A549 (cell line): ENCODE results near the gene GNL1. TPM values are rescaled to one million over a fixed set of nuclear protein-coding genes. Genes with fewer than 3 reads are reported as not detected.

Experiments
- ATAC-seq, 2 experiments: fragments of 200-7000 bp in 1 of 2; fragments of >200 bp in 1 of 2; cut with Nextera tagmentation in 1 of 2; cut with Tn5 transposase in 1 of 2; 3 replicates each; pipeline versions ENCODE4 v1.8.0 to v1.9.1; 2018 to 2020; ENCODE audit warnings: mild to moderate bottlenecking in 1 of 2, moderate library complexity in 1 of 2
- CTCF ChIA-PET: fragments of 300-600 bp; sonication (Branson Sonifier 250); formaldehyde crosslinking; extraction: SDS; loops from one replicate; lab custom pipeline; 2021; ENCODE audit warnings: antibody characterized with exemption, inconsistent platforms; lab: Yijun Ruan, JAX
- POLR2A ChIA-PET: fragments of 350-600 bp; formaldehyde crosslinking; extraction: SDS; loops from one replicate; lab custom pipeline; 2021; ENCODE audit warnings: antibody characterized with exemption, inconsistent platforms; lab: Yijun Ruan, JAX
- DNase-seq, 2 experiments: peaks; one replicate each; pipeline versions ENCODE4 v3.0.0 to v3.0.0-alpha.2; 2011 to 2016; ENCODE audit warnings: low read depth in 1 of 2, low spot score in 1 of 2
- FAIRE-seq: peaks from 2 replicates; lab custom pipeline; 2011; peaks lifted over from hg19 to GRCh38; lab: Jason Lieb, UNC
- H3K27ac ChIP-seq, 2 experiments: fragments of >200 bp; sonication (Bioruptor Twin); formaldehyde crosslinking; 3 replicates each; pipeline ENCODE4 v1.5.1; 2016 to 2017
- H3K4me1 ChIP-seq: fragments of >200 bp; sonication (Bioruptor Twin); formaldehyde crosslinking; 3 replicates; pipeline ENCODE4 v1.6.1; 2016
- H3K4me2 ChIP-seq: fragments of >200 bp; sonication (Bioruptor Twin); formaldehyde crosslinking; 3 replicates; pipeline ENCODE4 v1.6.1; 2016
- H3K4me3 ChIP-seq: fragments of >200 bp; sonication (Bioruptor Twin); formaldehyde crosslinking; 3 replicates; pipeline ENCODE4 v1.5.1; 2016
- H3K9me3 ChIP-seq: fragments of >200 bp; sonication (Bioruptor Twin); formaldehyde crosslinking; 3 replicates; pipeline ENCODE4 v1.6.1; 2016
- BCL3 ChIP-seq: fragments of >200 bp; sonication (Bioruptor Twin); formaldehyde crosslinking; IDR thresholded peaks from 3 replicates; pipeline ENCODE4 v1.6.1; 2016
- CHD2 ChIP-seq: fragments of 150-350 bp; IDR thresholded peaks from 2 replicates; pipeline ENCODE4 v1.6.1; 2014; ENCODE audit warnings: low read length; ENCODE audit not compliant: partially characterized antibody
- CHD4 ChIP-seq: fragments of 200-600 bp; sonication (generic); IDR thresholded peaks from 2 replicates; pipeline ENCODE4 v1.6.1; 2016; ENCODE audit warnings: antibody characterized with exemption, mild to moderate bottlenecking, borderline replicate concordance
- GATA3 ChIP-seq: IDR thresholded peaks from 2 replicates; pipeline ENCODE4 v1.6.1; 2012; ENCODE audit warnings: borderline replicate concordance
- HES2 ChIP-seq: fragments of >200 bp; sonication (Bioruptor Twin); formaldehyde crosslinking; IDR thresholded peaks from 2 replicates; pipeline ENCODE4 v1.6.1; 2016
- HEYL ChIP-seq: fragments of 250-450 bp; sonication (Bioruptor Pico); IDR thresholded peaks from 2 replicates; pipeline ENCODE4 v1.8.0; 2021; ENCODE audit warnings: mild to moderate bottlenecking, moderate library complexity
- HOXB13 ChIP-seq: fragments of 250-450 bp; sonication (Bioruptor Pico); IDR thresholded peaks from 2 replicates; pipeline ENCODE4 v1.5.0; 2020; ENCODE audit warnings: low read depth, mild to moderate bottlenecking, moderate library complexity
- JUNB ChIP-seq: fragments of >200 bp; sonication (Bioruptor Twin); formaldehyde crosslinking; IDR thresholded peaks from 2 replicates; pipeline ENCODE4 v1.6.1; 2016
- KDM5A ChIP-seq: fragments of 200-600 bp; sonication (generic); IDR thresholded peaks from 2 replicates; pipeline ENCODE4 v1.6.1; 2016; ENCODE audit warnings: antibody characterized with exemption, mild to moderate bottlenecking
- MAX ChIP-seq: IDR thresholded peaks from 2 replicates; pipeline ENCODE4 v1.6.1; 2012
- MAZ ChIP-seq: fragments of 150-350 bp; IDR thresholded peaks from 2 replicates; pipeline ENCODE4 v1.6.1; 2014; ENCODE audit warnings: antibody characterized with exemption, low read depth, low read length, borderline replicate concordance
- NFE2L2 ChIP-seq: fragments of 150-350 bp; conservative IDR thresholded peaks from 2 replicates; pipeline ENCODE4 v1.6.1; 2014; ENCODE audit warnings: low read length
- NR3C1 ChIP-seq: fragments of >200 bp; sonication (Bioruptor Twin); formaldehyde crosslinking; IDR thresholded peaks from 3 replicates; pipeline ENCODE4 v1.6.1; 2017
- PBX3 ChIP-seq: IDR thresholded peaks from 2 replicates; pipeline ENCODE4 v1.6.1; 2012
- PHF8 ChIP-seq: fragments of 200-600 bp; sonication (generic); IDR thresholded peaks from 2 replicates; pipeline ENCODE4 v1.6.1; 2016; ENCODE audit warnings: low read depth, mild to moderate bottlenecking, antibody characterized with exemption, moderate library complexity, borderline replicate concordance
- POLR2A ChIP-seq: IDR thresholded peaks from 2 replicates; pipeline ENCODE4 v1.6.1; 2012; ENCODE audit warnings: mild to moderate bottlenecking, low read length
- POLR2AphosphoS2 ChIP-seq: conservative IDR thresholded peaks from 2 replicates; pipeline ENCODE4 v1.6.1; 2012; ENCODE audit warnings: low read length, improper control_type of control experiment, inconsistent platforms
- RAD21 ChIP-seq, 2 experiments: fragments of >200 bp in 1 of 2; sonication (Bioruptor Twin) in 1 of 2; formaldehyde crosslinking in 1 of 2; IDR thresholded peaks in 1 of 2; conservative IDR thresholded peaks in 1 of 2; 2 replicates in 1 of 2; 3 replicates in 1 of 2; pipeline ENCODE4 v1.6.1; 2012 to 2018; ENCODE audit warnings: inconsistent platforms in 1 of 2
- RCOR1 ChIP-seq: fragments of 150-350 bp; IDR thresholded peaks from 2 replicates; pipeline ENCODE4 v1.6.1; 2014; ENCODE audit warnings: antibody characterized with exemption, low read length, low read depth
- REST ChIP-seq: fragments of 200-600 bp; sonication (generic); IDR thresholded peaks from 2 replicates; pipeline ENCODE4 v1.6.1; 2016; ENCODE audit warnings: antibody characterized with exemption, mild to moderate bottlenecking, moderate library complexity
- RFX5 ChIP-seq: fragments of 450-650 bp; IDR thresholded peaks from 2 replicates; pipeline ENCODE4 v1.7.1; 2014; ENCODE audit warnings: antibody characterized with exemption, mild to moderate bottlenecking, moderate library complexity
- RNF2 ChIP-seq: fragments of 200-600 bp; sonication (generic); IDR thresholded peaks from 2 replicates; pipeline ENCODE4 v1.6.1; 2016; ENCODE audit warnings: low read depth, mild to moderate bottlenecking, antibody characterized with exemption, moderate library complexity, borderline replicate concordance
- TFCP2L1 ChIP-seq: fragments of 250-450 bp; sonication (Bioruptor Pico); IDR thresholded peaks from 2 replicates; pipeline ENCODE4 v1.5.0; 2021; ENCODE audit warnings: mild to moderate bottlenecking
- TP53 ChIP-seq: fragments of 250-450 bp; sonication (Bioruptor Pico); IDR thresholded peaks from 2 replicates; pipeline ENCODE4 v1.5.0; 2021; ENCODE audit warnings: mild to moderate bottlenecking, moderate library complexity
- ZNF302 ChIP-seq: fragments of 250-450 bp; sonication (Bioruptor Pico); IDR thresholded peaks from 2 replicates; pipeline ENCODE4 v1.9.0; 2021; ENCODE audit warnings: inconsistent platforms, mild to moderate bottlenecking, moderate library complexity
- ZSCAN20 ChIP-seq: fragments of 250-450 bp; sonication (Bioruptor Pico); IDR thresholded peaks from 2 replicates; pipeline ENCODE4 v1.8.0; 2022; ENCODE audit warnings: mild to moderate bottlenecking, moderate library complexity
- WGBS: methylation state at CpG from one replicate; pipeline ENCODE4 v1.1.6; 2017; ENCODE audit errors: missing lambda C conversion rate; 5-methylcytosine and 5-hydroxymethylcytosine counted together
- polyA plus RNA-seq, 4 experiments: library from polyadenylated mRNA; depleted of rRNA in 3 of 4; stranded (reverse); fragments of >200 nt; fragmentation: RNase III in 1 of 4; extraction: RNeasy Plus Mini Kit Qiagen cat#74134 plus additional on column Dnase treatment in 1 of 4; gene quantifications; 2 replicates in 3 of 4; 3 replicates in 1 of 4; pipeline ENCODE4 v1.2.3, GENCODE V29; 2011 to 2017

The GNL1 gene
- polyA plus RNA-seq, 2 of the 4 experiments (the other 2 are of a cell fraction): 18.5 to 27.2 TPM

GRCh38 chr6:30590509-30590908, 34.2 kb upstream of the GNL1 start:
- TF ChIP-seq JUNB (no peak), POLR2AphosphoS2 (no peak), HOXB13 (CRISPR knock-in tag) (no peak), RAD21 (conservative IDR thresholded peaks at IDR 0.05 in 1 of 2, IDR thresholded peaks at IDR 0.05 in 1 of 2) (no peak), PHF8 (no peak), RFX5 (no peak), TP53 (CRISPR knock-in tag) (no peak), HES2 (no peak), HEYL (no peak), RNF2 (no peak), TFCP2L1 (no peak), GATA3 (no peak), ZNF302 (CRISPR knock-in tag) (no peak), POLR2A (no peak), KDM5A (no peak), MAZ (no peak), RCOR1 (no peak)
- peak overlapping the region; percentile 27 to 67; a peak in 3 of 6 replicates for H3K27ac ChIP-seq
- H3K4me2 ChIP-seq: no peak overlapping the region
- WGBS: 89% methylated on average over 8 of the region's 8 CpGs
- no peak overlapping the region for H3K4me3 ChIP-seq
- ChIA-PET POLR2A (interaction anchor here (1.1 to 1.2 kb wide), 2 partner anchors 10 to 19 kb away, joined by 3 to 4 read pairs; partner anchors contain the start of gene ABCF1), CTCF (interaction anchor here (0.6 to 1.7 kb wide), 8 partner anchors 10 to 479 kb away, joined by 3 to 11 read pairs (median 3); no protein-coding TSS in a partner anchor)
- H3K4me1 ChIP-seq: peaks cover 9% of the 10 kb centered on the region; the same call in 2 of the 3 replicates
- FAIRE-seq (no peak), DNase-seq (no peak), ATAC-seq (peak in 1 of 2 experiments; percentile 6; a peak in 1 of 6 replicates)
- H3K9me3 ChIP-seq: no peaks in the 10 kb centered on the region

- no peak for TF ChIP-seq MAX
- TF ChIP-seq POLR2AphosphoS2: no peak
- TF ChIP-seq NR3C1: no peak
- no peak for TF ChIP-seq NFE2L2
- no peak for TF ChIP-seq PBX3
- TF ChIP-seq CHD2: no peak
- no peak for TF ChIP-seq ZSCAN20 (CRISPR knock-in tag)
- no peak for TF ChIP-seq BCL3
- TF ChIP-seq RFX5: no peak
- TF ChIP-seq CHD4: no peak
- TF ChIP-seq REST: no peak
- POLR2A ChIA-PET: interaction anchor here (1.1 kb wide), 1 partner anchor 19 kb away, joined by 4 read pairs; the partner anchor contains the start of gene ABCF1
- ATAC-seq (no peak), FAIRE-seq (no peak), DNase-seq (no peak)
- WGBS: 100% methylated on average over 11 of the region's 15 CpGs
- Histone ChIP-seq H3K9me3 (no peaks in the 10 kb centered on the region), H3K4me1 (peaks cover 9% of the 10 kb centered on the region; the same call in 2 of the 3 replicates), H3K27ac (no peak overlapping the region), H3K4me3 (no peak overlapping the region), H3K4me2 (no peak overlapping the region)
- CTCF ChIA-PET: interaction anchor here (0.6 to 1.7 kb wide), 7 partner anchors 10 to 480 kb away, joined by 3 to 11 read pairs (median 3); no protein-coding TSS in a partner anchor
Observed at GRCh38 chr6:30589754-30590358, 33.6 kb upstream of the GNL1 start.
